ENCODE results near the gene RNF144A. TPM values are rescaled to one million over a fixed set of nuclear protein-coding genes. Genes with fewer than 3 reads are reported as not detected.

Gene RNF144A
- polyA plus RNA-seq, 1 of the 3 experiments (the other 2 are of a cell fraction) = 15.6 TPM

GRCh38 chr2:6914828-6915227 lies 2.4 kb upstream of the RNF144A start (continued):
- TF ChIP-seq MXI1 (IDR thresholded peaks at IDR 0.05; ENCODE audit: low read depth, low read length) (no peak), EZH2phosphoT487 (IDR thresholded peaks at IDR 0.05; ENCODE audit: borderline replicate concordance, low read depth) (no peak), FOXM1 (IDR thresholded peaks at IDR 0.05; ENCODE audit: low read depth) (no peak), SIN3A (IDR thresholded peaks at IDR 0.05; ENCODE audit: borderline replicate concordance, low read depth, low read length) (no peak), NFIC (IDR thresholded peaks at IDR 0.05; ENCODE audit: borderline replicate concordance) (peak; percentile 94), ZBTB33 (IDR thresholded peaks at IDR 0.05; ENCODE audit: borderline replicate concordance, low read depth) (no peak), NRF1 (IDR thresholded peaks at IDR 0.05; ENCODE audit: low read depth, low read length) (no peak)
- TF ChIP-seq, protein P1, sequence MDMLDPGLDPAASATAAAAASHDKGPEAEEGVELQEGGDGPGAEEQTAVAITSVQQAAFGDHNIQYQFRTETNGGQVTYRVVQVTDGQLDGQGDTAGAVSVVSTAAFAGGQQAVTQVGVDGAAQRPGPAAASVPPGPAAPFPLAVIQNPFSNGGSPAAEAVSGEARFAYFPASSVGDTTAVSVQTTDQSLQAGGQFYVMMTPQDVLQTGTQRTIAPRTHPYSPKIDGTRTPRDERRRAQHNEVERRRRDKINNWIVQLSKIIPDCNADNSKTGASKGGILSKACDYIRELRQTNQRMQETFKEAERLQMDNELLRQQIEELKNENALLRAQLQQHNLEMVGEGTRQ (IDR thresholded peaks at IDR 0.05; ENCODE audit: borderline replicate concordance, low read depth, low read length) = no peak
- TF ChIP-seq, protein P2, sequence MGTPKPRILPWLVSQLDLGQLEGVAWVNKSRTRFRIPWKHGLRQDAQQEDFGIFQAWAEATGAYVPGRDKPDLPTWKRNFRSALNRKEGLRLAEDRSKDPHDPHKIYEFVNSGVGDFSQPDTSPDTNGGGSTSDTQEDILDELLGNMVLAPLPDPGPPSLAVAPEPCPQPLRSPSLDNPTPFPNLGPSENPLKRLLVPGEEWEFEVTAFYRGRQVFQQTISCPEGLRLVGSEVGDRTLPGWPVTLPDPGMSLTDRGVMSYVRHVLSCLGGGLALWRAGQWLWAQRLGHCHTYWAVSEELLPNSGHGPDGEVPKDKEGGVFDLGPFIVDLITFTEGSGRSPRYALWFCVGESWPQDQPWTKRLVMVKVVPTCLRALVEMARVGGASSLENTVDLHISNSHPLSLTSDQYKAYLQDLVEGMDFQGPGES (IDR thresholded peaks at IDR 0.05; ENCODE audit: low read depth, low read length) = no peak

DNA sequence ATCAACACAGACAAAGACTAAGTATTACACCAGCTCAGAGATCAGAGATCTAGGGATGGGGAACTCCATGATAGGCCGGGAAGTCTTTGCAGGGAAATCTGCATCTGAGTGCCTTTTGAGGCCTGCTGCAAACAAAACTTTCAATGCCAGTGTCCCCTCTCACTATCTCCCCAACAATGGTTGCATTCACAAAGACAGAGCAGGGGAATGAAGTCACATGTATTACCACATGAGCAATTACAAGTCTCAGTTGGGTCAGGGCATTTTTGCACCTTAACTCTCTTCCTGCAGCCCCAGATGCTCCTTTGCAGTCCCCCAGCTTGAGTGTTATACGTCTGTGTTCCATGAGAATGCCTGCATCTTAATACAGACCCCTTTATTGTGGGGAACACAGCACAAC lies 1.8 kb upstream of the RNF144A start:
- Histone ChIP-seq H3K9me2 (no peaks in the 10 kb centered on the region), H3K27me3 (ENCODE audit: insufficient read depth) (no peaks in the 10 kb centered on the region), H3K4me3 (ENCODE audit: low read depth in 2 of 2, low read length in 1 of 2) (no peak overlapping the region), H3K79me2 (ENCODE audit: insufficient read depth) (peaks cover 24% of the 10 kb centered on the region), H3K4me2 (no peak overlapping the region), H3K36me3 (replicated peaks in 1 of 2; ENCODE audit: control insufficient read depth in 1 of 2, insufficient read depth in 2 of 2, low read length in 1 of 2) (no peaks in the 10 kb centered on the region), H4K20me1 (ENCODE audit: insufficient read depth) (peaks cover 14% of the 10 kb centered on the region), H3K9me3 (no peaks in the 10 kb centered on the region), H3K9ac (no peak overlapping the region), H3K27ac (ENCODE audit: low read depth in 2 of 2, low read length in 1 of 2) (peak overlapping the region in 1 of 2 experiments; percentile 59; a peak in 2 of 4 replicates), H3F3A (replicated peaks; ENCODE audit: insufficient read depth) (peaks cover 27% of the 10 kb centered on the region), H2AFZ (ENCODE audit: low read depth) (no peak overlapping the region), H3K4me1 (ENCODE audit: control insufficient read depth in 1 of 2, insufficient read depth in 2 of 2, low read depth in 1 of 2, low read length in 1 of 2) (peaks cover 1 to 22% of the 10 kb centered on the region in 2 experiments; a peak in 2 of 4 replicates)
- 79% methylated on average over 2 of the region's 2 CpGs for WGBS (ENCODE audit: low lambda C conversion rate)
- TF ChIP-seq TCF12 (IDR thresholded peaks at IDR 0.05) = no peak
- TF ChIP-seq, protein P3, sequence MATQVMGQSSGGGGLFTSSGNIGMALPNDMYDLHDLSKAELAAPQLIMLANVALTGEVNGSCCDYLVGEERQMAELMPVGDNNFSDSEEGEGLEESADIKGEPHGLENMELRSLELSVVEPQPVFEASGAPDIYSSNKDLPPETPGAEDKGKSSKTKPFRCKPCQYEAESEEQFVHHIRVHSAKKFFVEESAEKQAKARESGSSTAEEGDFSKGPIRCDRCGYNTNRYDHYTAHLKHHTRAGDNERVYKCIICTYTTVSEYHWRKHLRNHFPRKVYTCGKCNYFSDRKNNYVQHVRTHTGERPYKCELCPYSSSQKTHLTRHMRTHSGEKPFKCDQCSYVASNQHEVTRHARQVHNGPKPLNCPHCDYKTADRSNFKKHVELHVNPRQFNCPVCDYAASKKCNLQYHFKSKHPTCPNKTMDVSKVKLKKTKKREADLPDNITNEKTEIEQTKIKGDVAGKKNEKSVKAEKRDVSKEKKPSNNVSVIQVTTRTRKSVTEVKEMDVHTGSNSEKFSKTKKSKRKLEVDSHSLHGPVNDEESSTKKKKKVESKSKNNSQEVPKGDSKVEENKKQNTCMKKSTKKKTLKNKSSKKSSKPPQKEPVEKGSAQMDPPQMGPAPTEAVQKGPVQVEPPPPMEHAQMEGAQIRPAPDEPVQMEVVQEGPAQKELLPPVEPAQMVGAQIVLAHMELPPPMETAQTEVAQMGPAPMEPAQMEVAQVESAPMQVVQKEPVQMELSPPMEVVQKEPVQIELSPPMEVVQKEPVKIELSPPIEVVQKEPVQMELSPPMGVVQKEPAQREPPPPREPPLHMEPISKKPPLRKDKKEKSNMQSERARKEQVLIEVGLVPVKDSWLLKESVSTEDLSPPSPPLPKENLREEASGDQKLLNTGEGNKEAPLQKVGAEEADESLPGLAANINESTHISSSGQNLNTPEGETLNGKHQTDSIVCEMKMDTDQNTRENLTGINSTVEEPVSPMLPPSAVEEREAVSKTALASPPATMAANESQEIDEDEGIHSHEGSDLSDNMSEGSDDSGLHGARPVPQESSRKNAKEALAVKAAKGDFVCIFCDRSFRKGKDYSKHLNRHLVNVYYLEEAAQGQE (IDR thresholded peaks at IDR 0.05; ENCODE audit: low read depth, low read length) = no peak
- no peak for TF ChIP-seq EP300 (IDR thresholded peaks at IDR 0.05; ENCODE audit: borderline replicate concordance in 1 of 2, low read depth in 1 of 2, low read length in 1 of 2)
- no peak for TF ChIP-seq RFX5 (IDR thresholded peaks at IDR 0.05; ENCODE audit: low read length)
- no peak for TF ChIP-seq POLR2AphosphoS5 (IDR thresholded peaks at IDR 0.05; ENCODE audit: low read depth, low read length)
- no peak for TF ChIP-seq USF1 (IDR thresholded peaks at IDR 0.05; ENCODE audit: borderline replicate concordance, low read depth)
- TF ChIP-seq FOXM1 (IDR thresholded peaks at IDR 0.05; ENCODE audit: low read depth) = no peak
- no peak for TF ChIP-seq RAD21 (IDR thresholded peaks at IDR 0.05; ENCODE audit: low read length)
- TF ChIP-seq RXRA (IDR thresholded peaks at IDR 0.05; ENCODE audit: borderline replicate concordance, low read depth) = no peak
- TF ChIP-seq TEAD4 (IDR thresholded peaks at IDR 0.05; ENCODE audit: borderline replicate concordance, insufficient read depth) = no peak
- TF ChIP-seq MEF2A (IDR thresholded peaks at IDR 0.05; ENCODE audit: borderline replicate concordance, low read depth) = no peak
- TF ChIP-seq, protein P4, sequence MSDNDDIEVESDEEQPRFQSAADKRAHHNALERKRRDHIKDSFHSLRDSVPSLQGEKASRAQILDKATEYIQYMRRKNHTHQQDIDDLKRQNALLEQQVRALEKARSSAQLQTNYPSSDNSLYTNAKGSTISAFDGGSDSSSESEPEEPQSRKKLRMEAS (IDR thresholded peaks at IDR 0.05; ENCODE audit: low read depth) = no peak
- no peak for TF ChIP-seq CHD2 (IDR thresholded peaks at IDR 0.05; ENCODE audit: low read length, partially characterized antibody)
- DNase-seq = no peak
- ChIA-PET CTCF (interaction anchor here (0.7 to 25.9 kb wide), 17 partner anchors 9 to 182 kb away, joined by 3 to 437 read pairs (median 12); no protein-coding TSS in a partner anchor), POLR2A (interaction anchor here (1.2 kb wide), 1 partner anchor 93 kb away, joined by 3 read pairs; no protein-coding TSS in a partner anchor)
